H9 (cell line): ENCODE results near the gene NT5C2. TPM values are rescaled to one million over a fixed set of nuclear protein-coding genes. Genes with fewer than 3 reads are reported as not detected.

Experiments used
- DNase-seq: peaks from one replicate; pipeline ENCODE4 v3.0.0-alpha.2; 2017
- H2AFZ ChIP-seq: one replicate; pipeline ENCODE4 v1.6.1; 2013; ENCODE audit warnings: mild to moderate bottlenecking, low read length, control low read depth, moderate library complexity
- H2AK5ac ChIP-seq: 2 replicates; pipeline ENCODE4 v1.6.1; 2013; ENCODE audit warnings: low read length, control low read depth, mixed read lengths; ENCODE audit not compliant: insufficient read length
- H2BK120ac ChIP-seq: one replicate; pipeline ENCODE4 v1.6.1; 2013; ENCODE audit warnings: low read depth, mild to moderate bottlenecking, low read length, control low read depth, inconsistent platforms; ENCODE audit not compliant: poor library complexity, severe bottlenecking
- H2BK12ac ChIP-seq: 2 replicates; pipeline ENCODE4 v1.6.1; 2013; ENCODE audit warnings: low read length, control low read depth, mixed read lengths, low read depth; ENCODE audit not compliant: insufficient read length
- H2BK15ac ChIP-seq: 2 replicates; pipeline ENCODE4 v1.6.1; 2013; ENCODE audit warnings: low read depth, low read length, control low read depth
- H2BK20ac ChIP-seq: one replicate; pipeline ENCODE4 v1.6.1; 2013; ENCODE audit warnings: low read depth, mild to moderate bottlenecking, low read length, control low read depth, inconsistent platforms; ENCODE audit not compliant: poor library complexity, severe bottlenecking
- H2BK5ac ChIP-seq: 2 replicates; pipeline ENCODE4 v1.6.1; 2013; ENCODE audit warnings: low read length, control low read depth, mixed read lengths; ENCODE audit not compliant: insufficient read length
- H3K14ac ChIP-seq: 2 replicates; pipeline ENCODE4 v1.6.1; 2013; ENCODE audit warnings: low read length, control low read depth; ENCODE audit not compliant: insufficient read depth
- H3K18ac ChIP-seq: 2 replicates; pipeline ENCODE4 v1.6.1; 2013; ENCODE audit warnings: low read depth, mild to moderate bottlenecking, mixed read lengths, low read length, control low read depth; ENCODE audit not compliant: insufficient read length
- H3K23ac ChIP-seq: 2 replicates; pipeline ENCODE4 v1.6.1; 2013; ENCODE audit warnings: low read length, control low read depth, mixed read lengths, low read depth; ENCODE audit not compliant: insufficient read length
- H3K23me2 ChIP-seq: 2 replicates; pipeline ENCODE4 v1.6.1; 2013; ENCODE audit warnings: low read depth, mild to moderate bottlenecking, mixed read lengths, low read length, control low read depth; ENCODE audit not compliant: insufficient read length, poor library complexity, severe bottlenecking
- H3K27ac ChIP-seq: 2 replicates; pipeline ENCODE4 v1.5.1; 2013; ENCODE audit warnings: low read length, control low read depth, mixed read lengths, low read depth; ENCODE audit not compliant: insufficient read length
- H3K27me3 ChIP-seq: 2 replicates; pipeline ENCODE4 v1.6.1; 2013; ENCODE audit warnings: low read length, control low read depth, inconsistent platforms; ENCODE audit not compliant: insufficient read depth
- H3K4ac ChIP-seq: 2 replicates; pipeline ENCODE4 v1.6.1; 2013; ENCODE audit warnings: low read depth, mild to moderate bottlenecking, control low read depth, inconsistent platforms, low read length, moderate library complexity
- H3K4me1 ChIP-seq: 2 replicates; pipeline ENCODE4 v1.6.1; 2013; ENCODE audit warnings: low read length, control low read depth, inconsistent platforms; ENCODE audit not compliant: insufficient read depth
- H3K4me2 ChIP-seq: 2 replicates; pipeline ENCODE4 v1.6.1; 2013; ENCODE audit warnings: low read length, control low read depth, mixed read lengths; ENCODE audit not compliant: insufficient read length, insufficient read depth
- H3K56ac ChIP-seq: 2 replicates; pipeline ENCODE4 v1.6.1; 2013; ENCODE audit warnings: low read depth, mild to moderate bottlenecking, mixed read lengths, low read length, control low read depth; ENCODE audit not compliant: insufficient read length
- H3K79me1 ChIP-seq: 2 replicates; pipeline ENCODE4 v1.6.1; 2013; ENCODE audit warnings: low read depth, mild to moderate bottlenecking, moderate library complexity, low read length, control low read depth, inconsistent platforms; ENCODE audit not compliant: insufficient read depth, poor library complexity, severe bottlenecking
- H3K79me2 ChIP-seq: 2 replicates; pipeline ENCODE4 v1.6.1; 2013; ENCODE audit warnings: low read length, control low read depth, inconsistent platforms; ENCODE audit not compliant: insufficient read depth
- H3K9ac ChIP-seq: 2 replicates; pipeline ENCODE4 v1.6.1; 2013; ENCODE audit warnings: low read length, control low read depth, mixed read lengths; ENCODE audit not compliant: insufficient read length; ENCODE audit errors: extremely low read depth
- H3K9me3 ChIP-seq: one replicate; pipeline ENCODE4 v1.6.1; 2013; ENCODE audit warnings: low read depth, low read length, inconsistent platforms; ENCODE audit not compliant: control insufficient read depth
- H3T11ph ChIP-seq: one replicate; pipeline ENCODE4 v1.6.1; 2013; ENCODE audit warnings: mild to moderate bottlenecking, low read length, control low read depth, inconsistent platforms
- H4K20me1 ChIP-seq: one replicate; pipeline ENCODE4 v1.6.1; 2013; ENCODE audit not compliant: control insufficient read depth, insufficient read length, insufficient read depth
- H4K5ac ChIP-seq: 2 replicates; pipeline ENCODE4 v1.6.1; 2013; ENCODE audit warnings: low read depth, mild to moderate bottlenecking, mixed read lengths, low read length, control low read depth; ENCODE audit not compliant: insufficient read length
- H4K8ac ChIP-seq: replicated peaks from 2 replicates; pipeline ENCODE4 v1.6.1; 2013; ENCODE audit warnings: low read length, control low read depth, mixed read lengths, low read depth; ENCODE audit not compliant: insufficient read length
- H4K91ac ChIP-seq: 2 replicates; pipeline ENCODE4 v1.6.1; 2013; ENCODE audit warnings: low read depth, mild to moderate bottlenecking, moderate library complexity, mixed read lengths, low read length, control low read depth; ENCODE audit not compliant: insufficient read length
- H3K27ac Mint-ChIP-seq, 3 experiments: 2 replicates in 2 of 3; 3 replicates in 1 of 3; pipeline ENCODE4 v1.8.0; 2020 to 2021; ENCODE audit warnings: mixed read lengths in 3 of 3, mild to moderate bottlenecking in 1 of 3, moderate library complexity in 1 of 3
- H3K27me3 Mint-ChIP-seq: 2 replicates; pipeline ENCODE4 v1.8.0; 2021; ENCODE audit warnings: low read depth, mild to moderate bottlenecking, moderate library complexity, mixed read lengths
- H3K36me3 Mint-ChIP-seq, 3 experiments: 2 replicates in 2 of 3; 3 replicates in 1 of 3; pipeline ENCODE4 v1.8.0; 2020 to 2021; ENCODE audit warnings: low read depth in 3 of 3, mixed read lengths in 3 of 3; ENCODE audit not compliant: insufficient read depth in 1 of 3
- H3K4me1 Mint-ChIP-seq, 2 experiments: 2 replicates each; pipeline ENCODE4 v1.8.0; 2020; ENCODE audit warnings: mixed read lengths in 2 of 2
- H3K4me3 Mint-ChIP-seq, 2 experiments: 2 replicates in 1 of 2; 3 replicates in 1 of 2; pipeline ENCODE4 v1.8.0; 2020 to 2021; ENCODE audit warnings: mild to moderate bottlenecking in 2 of 2, mixed read lengths in 2 of 2, moderate library complexity in 1 of 2
- H3K9me3 Mint-ChIP-seq, 2 experiments: 2 replicates in 1 of 2; 3 replicates in 1 of 2; pipeline ENCODE4 v1.8.0; 2020; ENCODE audit warnings: mild to moderate bottlenecking in 2 of 2, mixed read lengths in 2 of 2, moderate library complexity in 1 of 2
- WGBS: extraction: QIAGEN DNeasy Blood & Tissue Kit; methylation state at CpG from one replicate; pipeline ENCODE4 v1.1.7; 2013; ENCODE audit warnings: missing lambda C conversion rate, low lambda C conversion rate, mixed read lengths; ENCODE audit not compliant: insufficient read length; ENCODE audit errors: extremely low coverage; 5-methylcytosine and 5-hydroxymethylcytosine counted together
- total RNA-seq: library from RNA; stranded (reverse); gene quantifications from 2 replicates; pipeline ENCODE4 v1.2.1, GENCODE V29; 2021
- TF ChIP-seq, protein P1 (sequence below): fragments of 200-600 bp; sonication (generic); conservative IDR thresholded peaks from 3 replicates; pipeline ENCODE4 v1.8.0; 2021; ENCODE audit warnings: antibody characterized with exemption, mild to moderate bottlenecking

Gene NT5C2
- total RNA-seq, 1 experiment from 2014 or later = 69.6 TPM

- Mint-ChIP-seq H3K27ac (no peak overlapping the region), H3K27me3 (no peaks in the 10 kb centered on the region), H3K4me1 (peaks cover 8 to 13% of the 10 kb centered on the region in 2 experiments), H3K9me3 (no peaks in the 10 kb centered on the region), H3K36me3 (peaks cover 2 to 11% (median 8%) of the 10 kb centered on the region in 3 experiments; a peak in 5 of 7 replicates), H3K4me3 (no peak overlapping the region)
- Histone ChIP-seq H3K9me3 (no peaks in the 10 kb centered on the region), H3K4me2 (no peak overlapping the region), H4K5ac (no peak overlapping the region), H4K91ac (no peak overlapping the region), H3K23ac (no peak overlapping the region), H3K27ac (no peak overlapping the region), H3K79me1 (no peaks in the 10 kb centered on the region), H3K4me1 (peaks cover 2% of the 10 kb centered on the region; the same call in 1 of the 2 replicates), H3K23me2 (no peaks in the 10 kb centered on the region), H3K18ac (no peak overlapping the region), H2BK5ac (no peak overlapping the region), H2BK120ac (no peak overlapping the region), H4K20me1 (no peaks in the 10 kb centered on the region), H3K9ac (no peak overlapping the region), H3K56ac (no peak overlapping the region), H2BK12ac (no peak overlapping the region), H2AFZ (no peak overlapping the region), H3K27me3 (no peaks in the 10 kb centered on the region), H2BK20ac (no peak overlapping the region), H3K4ac (no peak overlapping the region), H3K79me2 (no peaks in the 10 kb centered on the region), H4K8ac (no peak overlapping the region), H2BK15ac (no peak overlapping the region), H3T11ph (no peak overlapping the region), H2AK5ac (no peak overlapping the region), H3K14ac (no peak overlapping the region)
- TF ChIP-seq, protein P1, sequence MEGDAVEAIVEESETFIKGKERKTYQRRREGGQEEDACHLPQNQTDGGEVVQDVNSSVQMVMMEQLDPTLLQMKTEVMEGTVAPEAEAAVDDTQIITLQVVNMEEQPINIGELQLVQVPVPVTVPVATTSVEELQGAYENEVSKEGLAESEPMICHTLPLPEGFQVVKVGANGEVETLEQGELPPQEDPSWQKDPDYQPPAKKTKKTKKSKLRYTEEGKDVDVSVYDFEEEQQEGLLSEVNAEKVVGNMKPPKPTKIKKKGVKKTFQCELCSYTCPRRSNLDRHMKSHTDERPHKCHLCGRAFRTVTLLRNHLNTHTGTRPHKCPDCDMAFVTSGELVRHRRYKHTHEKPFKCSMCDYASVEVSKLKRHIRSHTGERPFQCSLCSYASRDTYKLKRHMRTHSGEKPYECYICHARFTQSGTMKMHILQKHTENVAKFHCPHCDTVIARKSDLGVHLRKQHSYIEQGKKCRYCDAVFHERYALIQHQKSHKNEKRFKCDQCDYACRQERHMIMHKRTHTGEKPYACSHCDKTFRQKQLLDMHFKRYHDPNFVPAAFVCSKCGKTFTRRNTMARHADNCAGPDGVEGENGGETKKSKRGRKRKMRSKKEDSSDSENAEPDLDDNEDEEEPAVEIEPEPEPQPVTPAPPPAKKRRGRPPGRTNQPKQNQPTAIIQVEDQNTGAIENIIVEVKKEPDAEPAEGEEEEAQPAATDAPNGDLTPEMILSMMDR = no peak
- WGBS = no CpG with 5 or more reads among the region's 4 CpGs
- DNase-seq = no peak
Observed at GRCh38 chr10:103147645-103148044, 45.4 kb downstream of the NT5C2 start.
